Neural cell (in vitro differentiated cells): ENCODE results near the gene FHIT. TPM values are rescaled to one million over a fixed set of nuclear protein-coding genes. Genes with fewer than 3 reads are reported as not detected.

Source experiments
- H2AFZ ChIP-seq: fragments of 200-600, 300-800 bp; sonication (generic), shearing (Covaris generic); 2 replicates; pipeline ENCODE4 v1.6.0; 2014; ENCODE audit warnings: low read depth, mild to moderate bottlenecking, antibody characterized with exemption, low read length, moderate library complexity
- H3F3A ChIP-seq: fragments of 200-600 bp; shearing (Covaris generic); 2 replicates; pipeline ENCODE4 v1.6.1; 2016; ENCODE audit warnings: mild to moderate bottlenecking, moderate library complexity, mixed read lengths, antibody characterized with exemption, low read length; ENCODE audit not compliant: insufficient read depth, poor library complexity, severe bottlenecking
- H3K27ac ChIP-seq: fragments of 200-600, 300-800 bp; sonication (generic), shearing (Covaris generic); 2 replicates; pipeline ENCODE4 v1.5.1; 2014; ENCODE audit warnings: mild to moderate bottlenecking, low read length, moderate library complexity
- H3K27me3 ChIP-seq: fragments of 300-800, 200-600 bp; sonication (generic), shearing (Covaris generic); 2 replicates; pipeline ENCODE4 v1.6.0; 2014; ENCODE audit warnings: mild to moderate bottlenecking, low read depth, low read length, moderate library complexity; ENCODE audit not compliant: insufficient read depth
- H3K36me3 ChIP-seq: fragments of 300-800, 200-600 bp; sonication (generic), shearing (Covaris generic); 2 replicates; pipeline ENCODE4 v1.5.1; 2014; ENCODE audit warnings: mild to moderate bottlenecking, antibody characterized with exemption, low read length, moderate library complexity; ENCODE audit not compliant: insufficient read depth
- H3K4me2 ChIP-seq: fragments of 300-800, 200-600 bp; sonication (generic), shearing (Covaris generic); 2 replicates; pipeline ENCODE4 v1.6.0; 2014; ENCODE audit warnings: mild to moderate bottlenecking, low read length
- H3K4me3 ChIP-seq: fragments of 300-800, 200-600 bp; sonication (generic), shearing (Covaris generic); 2 replicates; pipeline ENCODE4 v1.5.1; 2014; ENCODE audit warnings: mild to moderate bottlenecking, low read length, moderate library complexity
- H3K79me2 ChIP-seq: fragments of 200-600 bp; shearing (Covaris generic); replicated peaks from 2 replicates; pipeline ENCODE4 v1.6.0; 2014; ENCODE audit warnings: mild to moderate bottlenecking, low read length, moderate library complexity; ENCODE audit not compliant: insufficient read depth
- H3K9ac ChIP-seq: fragments of 300-800, 200-600 bp; sonication (generic), shearing (Covaris generic); 2 replicates; pipeline ENCODE4 v1.6.1; 2016; ENCODE audit warnings: mild to moderate bottlenecking, low read length, mixed read lengths
- H3K9me2 ChIP-seq: fragments of 200-600 bp; shearing (Covaris generic); 2 replicates; pipeline ENCODE4 v1.6.1; 2016; ENCODE audit warnings: mild to moderate bottlenecking, low read length, mixed read lengths; ENCODE audit not compliant: insufficient read depth
- H3K9me3 ChIP-seq: fragments of 200-600, 300-800 bp; sonication (generic), shearing (Covaris generic); 2 replicates; pipeline ENCODE4 v1.6.1; 2016; ENCODE audit warnings: mild to moderate bottlenecking, mixed run types, low read length, moderate library complexity, mixed read lengths
- H4K20me1 ChIP-seq: fragments of 200-600 bp; shearing (Covaris generic); 2 replicates; pipeline ENCODE4 v1.6.1; 2016; ENCODE audit warnings: mild to moderate bottlenecking, mixed run types; ENCODE audit not compliant: insufficient read depth
- EP300 ChIP-seq: fragments of 450-650 bp; conservative IDR thresholded peaks from 2 replicates; pipeline ENCODE4 v1.6.1; 2014; ENCODE audit warnings: antibody characterized with exemption, mild to moderate bottlenecking, moderate library complexity; ENCODE audit not compliant: poor library complexity, severe bottlenecking
- EZH2 ChIP-seq: fragments of 200-600, 300-800 bp; shearing (Covaris generic), sonication (generic); IDR thresholded peaks from 2 replicates; pipeline ENCODE4 v1.6.1; 2014; ENCODE audit warnings: antibody characterized with exemption, low read length, borderline replicate concordance, mild to moderate bottlenecking; ENCODE audit not compliant: insufficient read depth, poor library complexity, severe bottlenecking
- MXI1 ChIP-seq: fragments of 450-650 bp; conservative IDR thresholded peaks from 2 replicates; pipeline ENCODE4 v1.6.1; 2014; ENCODE audit warnings: antibody characterized with exemption, mild to moderate bottlenecking; ENCODE audit not compliant: poor library complexity, severe bottlenecking
- POLR2AphosphoS5 ChIP-seq: IDR thresholded peaks from 2 replicates; pipeline ENCODE4 v1.6.1; 2012
- RAD21 ChIP-seq: fragments of 450-650 bp; conservative IDR thresholded peaks from 2 replicates; pipeline ENCODE4 v1.6.1; 2014; ENCODE audit warnings: antibody characterized with exemption, mild to moderate bottlenecking, moderate library complexity
- SMC3 ChIP-seq: fragments of 450-650 bp; conservative IDR thresholded peaks from 2 replicates; pipeline ENCODE4 v1.6.1; 2014; ENCODE audit warnings: antibody characterized with exemption, mild to moderate bottlenecking, moderate library complexity; ENCODE audit not compliant: poor library complexity
- TAF1 ChIP-seq: IDR thresholded peaks from 2 replicates; pipeline ENCODE4 v1.6.1; 2012; ENCODE audit warnings: low read depth
- polyA plus RNA-seq: library from polyadenylated mRNA; depleted of rRNA; stranded (reverse); fragments of >200 nt; gene quantifications from 2 replicates; pipeline ENCODE4 v1.2.3, GENCODE V29; 2014
- TF ChIP-seq, protein P1 (sequence below): IDR thresholded peaks from 2 replicates; pipeline ENCODE4 v1.6.1; 2012; ENCODE audit warnings: borderline replicate concordance
- TF ChIP-seq, protein P2 (sequence below): fragments of 450-650 bp; IDR thresholded peaks from 2 replicates; pipeline ENCODE4 v1.5.1; 2014; ENCODE audit warnings: antibody characterized with exemption, mild to moderate bottlenecking, moderate library complexity; ENCODE audit not compliant: poor library complexity, severe bottlenecking

Gene FHIT
- polyA plus RNA-seq, 1 donor from 2014 or later, result not detected

GRCh38 chr3:61186030-61186429 lies 65.2 kb downstream of the FHIT start:
- Histone ChIP-seq H3K9ac (no peak overlapping the region), H3F3A (no peaks in the 10 kb centered on the region), H3K4me2 (no peak overlapping the region), H3K36me3 (no peaks in the 10 kb centered on the region), H3K4me3 (no peak overlapping the region), H3K79me2 (no peaks in the 10 kb centered on the region), H4K20me1 (no peaks in the 10 kb centered on the region), H3K27ac (no peak overlapping the region), H3K9me2 (no peaks in the 10 kb centered on the region), H3K27me3 (no peaks in the 10 kb centered on the region), H2AFZ (no peak overlapping the region), H3K9me3 (no peaks in the 10 kb centered on the region)
- no peak for TF ChIP-seq EZH2
- TF ChIP-seq MXI1, result no peak
- no peak for TF ChIP-seq POLR2AphosphoS5
- TF ChIP-seq, protein P1, sequence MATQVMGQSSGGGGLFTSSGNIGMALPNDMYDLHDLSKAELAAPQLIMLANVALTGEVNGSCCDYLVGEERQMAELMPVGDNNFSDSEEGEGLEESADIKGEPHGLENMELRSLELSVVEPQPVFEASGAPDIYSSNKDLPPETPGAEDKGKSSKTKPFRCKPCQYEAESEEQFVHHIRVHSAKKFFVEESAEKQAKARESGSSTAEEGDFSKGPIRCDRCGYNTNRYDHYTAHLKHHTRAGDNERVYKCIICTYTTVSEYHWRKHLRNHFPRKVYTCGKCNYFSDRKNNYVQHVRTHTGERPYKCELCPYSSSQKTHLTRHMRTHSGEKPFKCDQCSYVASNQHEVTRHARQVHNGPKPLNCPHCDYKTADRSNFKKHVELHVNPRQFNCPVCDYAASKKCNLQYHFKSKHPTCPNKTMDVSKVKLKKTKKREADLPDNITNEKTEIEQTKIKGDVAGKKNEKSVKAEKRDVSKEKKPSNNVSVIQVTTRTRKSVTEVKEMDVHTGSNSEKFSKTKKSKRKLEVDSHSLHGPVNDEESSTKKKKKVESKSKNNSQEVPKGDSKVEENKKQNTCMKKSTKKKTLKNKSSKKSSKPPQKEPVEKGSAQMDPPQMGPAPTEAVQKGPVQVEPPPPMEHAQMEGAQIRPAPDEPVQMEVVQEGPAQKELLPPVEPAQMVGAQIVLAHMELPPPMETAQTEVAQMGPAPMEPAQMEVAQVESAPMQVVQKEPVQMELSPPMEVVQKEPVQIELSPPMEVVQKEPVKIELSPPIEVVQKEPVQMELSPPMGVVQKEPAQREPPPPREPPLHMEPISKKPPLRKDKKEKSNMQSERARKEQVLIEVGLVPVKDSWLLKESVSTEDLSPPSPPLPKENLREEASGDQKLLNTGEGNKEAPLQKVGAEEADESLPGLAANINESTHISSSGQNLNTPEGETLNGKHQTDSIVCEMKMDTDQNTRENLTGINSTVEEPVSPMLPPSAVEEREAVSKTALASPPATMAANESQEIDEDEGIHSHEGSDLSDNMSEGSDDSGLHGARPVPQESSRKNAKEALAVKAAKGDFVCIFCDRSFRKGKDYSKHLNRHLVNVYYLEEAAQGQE, result no peak
- no peak for TF ChIP-seq EP300
- TF ChIP-seq, protein P2, sequence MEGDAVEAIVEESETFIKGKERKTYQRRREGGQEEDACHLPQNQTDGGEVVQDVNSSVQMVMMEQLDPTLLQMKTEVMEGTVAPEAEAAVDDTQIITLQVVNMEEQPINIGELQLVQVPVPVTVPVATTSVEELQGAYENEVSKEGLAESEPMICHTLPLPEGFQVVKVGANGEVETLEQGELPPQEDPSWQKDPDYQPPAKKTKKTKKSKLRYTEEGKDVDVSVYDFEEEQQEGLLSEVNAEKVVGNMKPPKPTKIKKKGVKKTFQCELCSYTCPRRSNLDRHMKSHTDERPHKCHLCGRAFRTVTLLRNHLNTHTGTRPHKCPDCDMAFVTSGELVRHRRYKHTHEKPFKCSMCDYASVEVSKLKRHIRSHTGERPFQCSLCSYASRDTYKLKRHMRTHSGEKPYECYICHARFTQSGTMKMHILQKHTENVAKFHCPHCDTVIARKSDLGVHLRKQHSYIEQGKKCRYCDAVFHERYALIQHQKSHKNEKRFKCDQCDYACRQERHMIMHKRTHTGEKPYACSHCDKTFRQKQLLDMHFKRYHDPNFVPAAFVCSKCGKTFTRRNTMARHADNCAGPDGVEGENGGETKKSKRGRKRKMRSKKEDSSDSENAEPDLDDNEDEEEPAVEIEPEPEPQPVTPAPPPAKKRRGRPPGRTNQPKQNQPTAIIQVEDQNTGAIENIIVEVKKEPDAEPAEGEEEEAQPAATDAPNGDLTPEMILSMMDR, result no peak
- TF ChIP-seq RAD21, result no peak
- TF ChIP-seq SMC3, result no peak
- TF ChIP-seq TAF1, result no peak

- TF ChIP-seq TAF1, result no peak
- TF ChIP-seq, protein P2, result no peak
- no peak for TF ChIP-seq EZH2
- TF ChIP-seq POLR2AphosphoS5, result no peak
- no peak for TF ChIP-seq MXI1
- TF ChIP-seq EP300, result no peak
- TF ChIP-seq, protein P1, result no peak
- TF ChIP-seq SMC3, result no peak
- TF ChIP-seq RAD21, result no peak
- Histone ChIP-seq H3K4me2 (no peak overlapping the region), H3K27ac (no peak overlapping the region), H3K36me3 (no peaks in the 10 kb centered on the region), H3K9me2 (no peaks in the 10 kb centered on the region), H3K79me2 (no peaks in the 10 kb centered on the region), H3K4me3 (no peak overlapping the region), H2AFZ (no peak overlapping the region), H4K20me1 (no peaks in the 10 kb centered on the region), H3K9ac (no peak overlapping the region), H3K9me3 (no peaks in the 10 kb centered on the region), H3F3A (no peaks in the 10 kb centered on the region), H3K27me3 (no peaks in the 10 kb centered on the region)
Measured at GRCh38 chr3:61184956-61185355, 66.3 kb downstream of the FHIT start.
